ENCODE data around the gene DDX54.
"Not testable (repeated sequence)": the region's sequence is repeated elsewhere in the genome, so short reads cannot be mapped to it uniquely, and the experiment has no call there.

DDX54 gene

DNA sequence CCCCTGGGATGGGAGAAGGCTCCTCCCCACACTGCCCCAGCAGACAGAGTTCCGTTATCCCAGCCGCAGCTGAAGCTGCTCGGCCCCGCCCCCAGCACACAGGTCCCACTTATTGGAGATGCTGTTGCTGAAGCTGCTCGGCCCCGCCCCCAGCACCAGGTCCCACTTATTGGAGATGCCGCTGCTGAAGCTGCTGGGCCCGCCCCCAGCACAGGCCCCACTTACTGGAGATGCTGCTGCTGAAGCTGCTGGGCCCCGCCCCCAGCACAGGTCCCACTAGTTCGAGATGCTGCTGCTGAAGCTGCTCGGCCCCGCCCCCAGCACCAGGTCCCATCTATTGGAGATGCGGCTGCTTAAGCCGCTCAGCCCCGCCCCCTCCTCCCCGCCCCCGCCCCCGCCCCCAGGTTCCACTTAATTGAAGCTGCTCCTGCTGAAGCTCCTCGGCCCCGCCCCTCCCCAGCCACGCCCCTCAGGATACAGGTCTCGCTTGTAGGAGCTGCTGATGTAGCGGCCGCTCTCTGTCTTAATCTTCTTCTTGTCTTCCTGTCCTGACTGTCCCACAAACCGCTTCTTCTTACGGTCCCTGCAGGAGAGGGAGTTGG, 23.8 kb downstream of the DDX54 start:
- DNase-seq (ENCODE audit: low spot score), result peak; percentile 63

GRCh38 chr12:113159937-113160336, 25.3 kb downstream of the DDX54 start:
- DNase-seq (ENCODE audit: low spot score), result no peak

DNA sequence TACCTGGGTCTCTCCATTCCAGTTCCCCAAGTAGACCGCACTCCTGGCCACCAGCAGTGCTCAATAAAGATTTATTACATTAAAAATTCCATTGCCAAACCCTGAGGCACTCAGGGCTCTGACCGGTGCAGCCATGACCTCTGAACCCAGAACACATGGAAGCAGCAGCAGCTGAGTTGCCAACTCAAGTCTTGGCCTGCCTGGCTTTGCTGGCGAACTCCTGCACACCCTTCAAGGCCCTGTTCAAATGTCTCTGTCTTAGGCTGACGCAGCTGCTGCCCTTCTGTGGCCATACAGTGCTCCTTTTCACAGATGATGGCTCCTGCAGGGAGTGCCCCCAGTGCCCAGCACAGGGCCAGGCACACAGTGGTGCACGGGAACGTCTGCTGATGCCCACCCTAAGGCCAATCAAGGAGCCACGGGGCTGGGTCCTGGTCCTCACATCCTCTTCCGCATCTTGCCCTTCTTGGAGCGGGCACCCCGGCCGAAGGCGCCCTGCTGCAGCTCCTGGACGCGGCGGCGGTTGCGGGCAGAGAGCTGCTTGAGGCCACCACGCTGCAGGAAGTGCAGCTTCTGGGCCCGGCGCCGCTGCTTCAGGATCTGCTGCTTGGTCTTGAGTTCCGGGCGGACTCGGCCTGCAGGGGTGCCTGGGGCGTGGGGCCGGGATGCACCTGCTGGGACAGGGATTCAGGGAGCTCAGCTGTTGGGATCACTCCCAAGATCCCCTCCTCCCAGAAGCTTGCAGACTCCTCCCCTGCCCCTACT, 26.7 kb downstream of the DDX54 start:
- no peak for DNase-seq (ENCODE audit: low spot score)

DNA sequence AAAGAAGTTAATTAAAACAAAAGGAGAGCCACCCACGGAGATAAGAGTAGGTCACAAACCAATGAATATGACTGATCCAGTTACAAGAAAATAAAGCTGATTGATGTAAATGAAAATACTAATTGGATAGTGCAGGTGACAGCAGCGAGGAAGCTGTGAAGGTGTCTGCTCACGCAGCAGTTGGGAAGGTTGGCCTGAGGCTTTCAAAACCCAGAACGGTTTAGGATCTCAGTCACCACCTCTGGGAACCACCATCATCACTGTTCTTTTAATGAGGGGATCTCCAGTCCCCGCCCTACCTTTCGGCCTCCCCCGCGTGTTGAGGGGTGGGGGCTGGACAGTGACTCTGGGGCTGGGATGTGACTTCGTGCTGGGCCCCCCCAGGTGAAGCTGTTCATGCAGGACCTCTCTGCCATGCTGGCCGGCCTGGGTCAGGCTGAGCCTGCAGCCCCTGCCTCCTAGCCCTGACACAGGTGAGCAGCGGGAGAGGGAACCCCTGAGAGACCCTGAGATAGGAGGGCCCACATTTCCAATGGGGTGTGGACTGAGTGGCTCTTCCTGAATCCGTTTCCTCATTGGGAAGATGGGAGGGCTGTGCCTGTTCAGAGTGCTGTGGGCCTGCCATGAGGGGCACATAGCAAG, 27.9 kb downstream of the DDX54 start:
- DNase-seq (ENCODE audit: low spot score), result no peak

- no peak for DNase-seq (ENCODE audit: low spot score)
Observed at GRCh38 chr12:113155646-113156045, 29.6 kb downstream of the DDX54 start.

- no peak for DNase-seq (ENCODE audit: low spot score)
Observed at GRCh38 chr12:113155060-113155459, 30.2 kb downstream of the DDX54 start.

DNA sequence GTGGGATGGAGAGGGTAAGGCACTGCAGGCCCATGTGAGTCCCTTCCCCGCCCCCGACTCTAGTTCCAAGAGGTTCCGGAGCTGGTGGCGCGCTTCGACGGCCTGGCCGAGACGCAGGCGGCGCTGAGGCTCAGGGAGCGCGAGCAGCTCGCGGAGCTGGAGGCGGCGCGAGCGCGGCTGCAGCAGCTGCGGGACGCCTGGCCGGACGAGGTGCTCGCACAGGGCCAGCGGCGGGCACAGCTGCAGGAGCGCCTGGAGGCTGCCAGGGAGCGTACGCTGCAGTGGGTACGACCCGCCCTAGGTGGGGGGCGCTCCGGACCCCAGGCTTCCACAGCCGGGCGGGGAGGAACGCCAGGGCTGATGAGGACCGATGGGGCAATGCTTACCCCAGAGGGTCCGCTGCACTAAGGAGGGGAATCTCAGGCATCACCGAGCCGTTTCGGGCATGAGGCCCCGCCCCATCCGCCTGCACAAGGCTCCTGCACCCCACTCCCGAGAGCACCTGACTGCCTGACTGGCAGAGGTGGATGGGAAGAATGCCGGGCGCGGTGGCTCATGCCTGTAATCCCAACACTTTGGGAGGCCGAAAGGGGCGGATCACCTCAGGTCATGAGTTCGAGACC, 30.8 kb downstream of the DDX54 start:
- no peak for DNase-seq (ENCODE audit: low spot score)

- peak; percentile 83 for DNase-seq (ENCODE audit: low spot score)
Observed at GRCh38 chr12:113152835-113153814, 32.2 kb downstream of the DDX54 start.

- DNase-seq (ENCODE audit: low spot score), result no peak
Observed at GRCh38 chr12:113152196-113152834, 33.0 kb downstream of the DDX54 start.

GRCh38 chr12:113151655-113152054, 33.6 kb downstream of the DDX54 start:
- no peak for DNase-seq (ENCODE audit: low spot score)

GRCh38 chr12:113149361-113150150, 35.7 kb downstream of the DDX54 start, which contains the start of gene CFAP73:
CFAP73 (plus strand) TSS chr12:113149724; CDS start chr12:113149858, 134 bp downstream.
- peak; percentile 87 for DNase-seq (ENCODE audit: low spot score)

DNA sequence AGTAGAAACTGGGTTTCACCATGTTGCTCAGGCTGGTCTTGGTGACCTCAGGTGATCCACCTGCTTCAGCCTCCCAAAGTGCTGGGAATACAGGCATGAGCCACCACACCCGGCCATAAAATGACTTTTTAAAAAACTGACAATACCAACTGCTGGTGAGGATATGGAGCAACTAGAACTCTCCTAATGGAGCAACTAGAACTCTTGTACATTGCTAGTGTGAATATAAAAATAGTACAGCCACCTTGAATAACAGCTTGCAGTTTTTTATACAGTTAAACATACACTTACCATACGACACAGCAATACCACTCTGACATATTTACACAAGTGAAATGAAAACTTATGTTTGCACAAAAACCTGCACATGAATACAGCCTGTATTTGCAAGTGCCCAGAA, 38.3 kb downstream of the DDX54 start:
- DNase-seq (ENCODE audit: low spot score), result no peak

DNA sequence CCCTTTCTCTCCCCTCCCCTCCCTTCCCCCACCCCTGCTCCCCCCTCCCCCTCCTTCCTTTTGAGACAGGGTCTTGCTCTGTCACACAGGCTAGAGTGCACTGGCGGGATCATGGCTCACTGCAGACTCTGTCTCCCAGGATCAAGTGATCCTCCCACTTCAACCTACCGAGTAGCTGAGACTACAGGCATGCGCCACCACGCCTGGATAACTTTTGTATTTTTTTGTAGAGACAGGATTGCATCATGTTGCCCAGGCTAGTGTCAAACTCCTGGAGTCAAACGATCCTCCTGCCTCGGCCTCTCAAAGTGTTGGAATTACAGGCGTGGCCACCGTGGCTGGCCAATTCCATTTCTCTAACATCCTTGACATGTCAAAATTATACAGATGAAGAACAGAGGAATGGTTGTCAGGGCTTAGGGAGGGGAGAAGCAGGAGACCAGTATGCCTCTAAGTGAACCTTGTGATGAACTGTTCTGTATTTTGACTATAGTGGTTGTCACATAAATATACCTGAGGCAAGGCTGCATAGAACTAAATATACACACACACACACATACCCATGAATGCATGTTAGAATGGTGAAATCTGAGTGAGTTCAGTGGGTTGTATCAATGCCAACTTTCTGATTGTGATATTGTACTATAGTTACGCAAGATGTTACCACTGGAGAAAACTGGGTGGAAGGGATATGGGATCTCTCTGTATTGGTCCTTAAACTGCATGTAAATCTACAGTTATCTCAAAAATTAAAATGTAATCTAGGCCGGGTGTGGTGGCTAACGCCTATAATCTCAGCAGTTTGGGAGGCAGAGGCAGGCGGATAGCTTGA, 39.3 kb downstream of the DDX54 start:
- DNase-seq (ENCODE audit: low spot score), result no peak

GRCh38 chr12:113144806-113145205, 40.5 kb downstream of the DDX54 start:
- DNase-seq (ENCODE audit: low spot score), result no peak

DNA sequence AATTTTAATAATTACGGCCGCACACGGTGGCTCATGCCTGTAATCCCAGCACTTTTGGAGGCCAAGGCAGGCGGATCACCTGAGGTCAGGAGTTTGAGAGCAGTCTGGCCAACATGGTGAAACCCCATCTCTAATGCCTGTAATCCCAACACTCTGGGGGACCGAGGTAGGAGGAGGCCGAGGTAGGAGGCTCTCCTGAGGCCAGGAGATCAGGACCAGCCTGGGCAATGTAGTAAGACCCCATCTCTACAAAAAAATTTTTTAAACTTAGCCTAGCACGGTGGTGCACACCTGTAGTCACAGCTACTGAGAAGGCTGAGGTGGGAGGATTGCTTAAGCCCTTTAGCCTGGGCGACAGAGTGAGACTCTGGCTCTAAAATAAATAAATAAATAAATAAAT, 41.3 kb downstream of the DDX54 start:
- DNase-seq (ENCODE audit: low spot score), result no peak

DNA sequence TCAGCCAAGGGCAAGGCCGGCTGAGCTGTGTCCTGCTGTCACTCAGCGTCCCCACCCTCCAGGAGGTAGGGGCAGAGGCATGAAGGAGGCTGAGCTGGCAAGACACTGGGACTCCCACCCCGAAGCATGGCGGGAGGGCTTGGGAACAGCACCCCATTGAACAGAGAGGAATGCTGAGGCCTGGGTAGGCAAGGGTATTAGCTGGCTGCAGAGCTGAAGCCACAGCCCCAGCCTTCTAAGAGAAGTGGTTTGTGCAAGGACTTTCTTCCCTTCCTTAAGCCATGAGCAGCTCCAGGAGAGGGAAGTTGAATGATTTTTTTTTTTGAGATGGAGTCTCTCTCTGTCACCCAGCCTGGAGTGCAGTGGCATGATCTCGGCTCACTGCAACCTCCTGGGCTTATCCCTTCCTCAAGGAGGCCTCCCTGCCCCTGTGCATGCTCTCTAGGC, 42.4 kb downstream of the DDX54 start:
- DNase-seq (ENCODE audit: low spot score), result no peak

GRCh38 chr12:113142173-113142885, 42.9 kb downstream of the DDX54 start:
- DNase-seq (ENCODE audit: low spot score), result peak; percentile 74

DNA sequence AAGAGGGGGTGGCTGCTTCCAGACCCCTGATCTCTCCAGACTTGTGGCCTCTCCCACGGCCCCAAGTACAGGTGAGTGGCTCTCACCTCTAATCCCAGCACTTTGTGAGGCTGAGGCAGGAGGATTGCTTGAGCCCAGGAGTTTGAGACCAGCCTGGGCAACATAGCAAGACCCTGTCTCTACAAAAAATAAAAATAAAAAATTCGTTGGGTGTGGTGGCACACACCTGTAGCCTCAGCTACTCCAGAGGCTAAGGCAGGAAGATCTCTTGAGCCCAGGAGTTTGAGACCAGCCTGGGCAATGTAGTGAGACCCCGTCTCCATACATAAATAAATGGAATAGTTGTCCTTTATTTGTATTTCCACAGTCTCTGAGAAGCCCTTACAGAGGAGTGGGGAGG, 43.6 kb downstream of the DDX54 start:
- DNase-seq (ENCODE audit: low spot score), result not testable (repeated sequence)

- no peak for DNase-seq (ENCODE audit: low spot score)
Observed at GRCh38 chr12:113140706-113141105, 44.6 kb downstream of the DDX54 start.
